Neural progenitor cell (in vitro differentiated cells): Measurements from ENCODE around the gene COMP.

Experiments used
- CTCF ChIP-seq: fragments of 200-600 bp; sonication (generic); IDR thresholded peaks from 2 replicates; pipeline ENCODE4 v1.5.1; 2017; ENCODE audit warnings: antibody characterized with exemption, mild to moderate bottlenecking
- EZH2 ChIP-seq: fragments of 200-600 bp; sonication (generic); IDR thresholded peaks from 2 replicates; pipeline ENCODE4 v1.6.1; 2017; ENCODE audit warnings: antibody characterized with exemption, mild to moderate bottlenecking, moderate library complexity
- EZH2phosphoT487 ChIP-seq: fragments of 200-600 bp; sonication (generic); IDR thresholded peaks from 2 replicates; pipeline ENCODE4 v1.6.1; 2017; ENCODE audit warnings: antibody characterized with exemption

GRCh38 chr19:18774107-18774506 is 17.0 kb downstream of the COMP start:
- no peak for TF ChIP-seq CTCF
- TF ChIP-seq EZH2, result no peak
- no peak for TF ChIP-seq EZH2phosphoT487
